Measurements from ENCODE around the gene CDK9.

CDK9 gene

GRCh38 chr9:127803507-127804352 lies 17.9 kb downstream of the CDK9 start:
- DNase-seq (ENCODE audit: low spot score), result peak; percentile 85

DNA sequence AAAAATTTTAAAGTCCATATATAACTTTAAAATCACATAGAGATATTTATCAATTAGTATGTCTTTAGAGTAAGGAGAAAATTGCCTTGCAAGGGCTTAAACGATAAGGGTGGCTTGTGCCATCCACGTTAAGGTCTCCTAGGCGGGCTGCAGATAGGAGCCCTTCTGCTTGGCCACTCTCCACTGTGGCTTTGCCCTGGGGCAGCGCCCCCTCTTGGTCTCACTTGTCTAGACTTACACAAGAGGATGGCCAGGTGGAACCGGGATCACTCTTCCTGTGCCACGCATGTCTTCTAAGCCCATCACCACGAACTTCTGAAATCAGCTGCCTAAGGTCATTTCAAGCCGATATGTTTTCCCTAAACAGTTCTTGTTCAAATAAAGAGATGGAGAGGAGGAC lies 19.8 kb downstream of the CDK9 start:
- peak; percentile 30 for DNase-seq (ENCODE audit: low spot score)

DNA sequence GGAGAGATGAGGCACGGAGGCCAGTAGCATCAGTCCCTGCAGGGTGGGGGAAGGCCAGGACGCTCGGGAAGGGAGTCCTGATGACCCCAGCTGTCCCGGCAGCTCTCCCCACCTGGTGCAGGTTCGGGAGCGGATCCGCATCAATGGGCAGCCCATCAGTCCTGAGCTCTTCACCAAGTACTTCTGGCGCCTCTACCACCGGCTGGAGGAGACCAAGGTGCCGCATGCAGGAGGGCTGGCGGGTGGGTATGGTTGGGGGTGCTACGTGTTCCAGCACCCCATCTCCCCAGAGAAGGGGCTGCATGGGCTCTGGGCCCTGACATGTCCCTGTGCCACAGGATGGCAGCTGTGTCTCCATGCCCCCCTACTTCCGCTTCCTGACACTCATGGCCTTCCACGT lies 21.0 kb downstream of the CDK9 start:
- DNase-seq (ENCODE audit: low spot score), result no peak

- DNase-seq (ENCODE audit: low spot score), result no peak
Observed at GRCh38 chr9:127808347-127809001, 22.6 kb downstream of the CDK9 start.

DNA sequence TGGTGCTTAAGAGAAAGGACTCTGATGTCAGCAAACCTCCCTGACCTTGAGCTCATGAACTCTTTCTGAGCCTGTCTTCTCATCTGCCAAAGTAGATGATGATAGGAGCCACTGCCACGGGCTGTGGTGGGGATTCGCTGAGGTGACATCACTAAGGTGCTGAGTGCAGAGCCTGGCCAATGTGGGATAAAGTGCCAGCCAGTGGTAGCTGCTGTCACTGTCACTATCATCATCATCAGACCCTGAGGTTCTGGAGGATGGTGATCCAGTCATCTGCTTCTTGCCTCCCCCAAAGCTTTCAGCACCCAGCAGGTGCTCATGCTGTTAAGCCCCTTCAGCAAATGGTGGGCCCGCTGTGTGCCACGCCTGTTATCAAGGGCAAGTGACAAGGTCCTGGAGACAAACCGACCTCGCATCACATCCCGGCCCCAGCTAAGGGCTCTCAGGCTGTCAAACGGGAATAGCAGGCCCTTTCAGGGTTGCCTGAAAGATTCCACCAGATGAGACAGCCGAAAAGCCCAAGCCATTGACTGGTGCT lies 23.2 kb downstream of the CDK9 start:
- DNase-seq (ENCODE audit: low spot score), result no peak

GRCh38 chr9:127809540-127810377 lies 23.9 kb downstream of the CDK9 start:
- DNase-seq (ENCODE audit: low spot score), result peak; percentile 27

- no peak for DNase-seq (ENCODE audit: low spot score)
Observed at GRCh38 chr9:127810378-127811187, 24.7 kb downstream of the CDK9 start.

GRCh38 chr9:127812011-127812410 lies 26.2 kb downstream of the CDK9 start:
- no peak for DNase-seq (ENCODE audit: low spot score)

- DNase-seq (ENCODE audit: low spot score), result no peak
Observed at GRCh38 chr9:127812936-127813675, 27.3 kb downstream of the CDK9 start.

DNA sequence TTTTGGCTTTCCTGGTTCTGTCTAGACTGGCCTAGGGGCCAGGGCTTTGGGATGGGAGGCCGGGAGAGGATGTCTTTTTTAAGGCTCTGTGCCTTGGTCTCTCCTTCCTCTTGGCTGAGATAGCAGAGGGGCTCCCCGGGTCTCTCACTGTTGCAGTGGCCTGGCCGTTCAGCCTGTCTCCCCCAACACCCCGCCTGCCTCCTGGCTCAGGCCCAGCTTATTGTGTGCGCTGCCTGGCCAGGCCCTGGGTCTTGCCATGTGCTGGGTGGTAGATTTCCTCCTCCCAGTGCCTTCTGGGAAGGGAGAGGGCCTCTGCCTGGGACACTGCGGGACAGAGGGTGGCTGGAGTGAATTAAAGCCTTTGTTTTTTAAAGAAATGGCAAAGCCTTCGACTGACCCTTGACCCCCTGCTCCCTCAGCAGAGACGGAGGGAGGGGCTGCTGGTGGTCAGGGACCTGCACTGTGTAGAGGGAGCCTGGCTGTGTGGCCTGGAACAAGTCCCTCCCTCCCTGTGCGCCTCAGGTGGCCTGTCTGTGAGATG lies 27.9 kb downstream of the CDK9 start:
- DNase-seq (ENCODE audit: low spot score), result no peak

DNA sequence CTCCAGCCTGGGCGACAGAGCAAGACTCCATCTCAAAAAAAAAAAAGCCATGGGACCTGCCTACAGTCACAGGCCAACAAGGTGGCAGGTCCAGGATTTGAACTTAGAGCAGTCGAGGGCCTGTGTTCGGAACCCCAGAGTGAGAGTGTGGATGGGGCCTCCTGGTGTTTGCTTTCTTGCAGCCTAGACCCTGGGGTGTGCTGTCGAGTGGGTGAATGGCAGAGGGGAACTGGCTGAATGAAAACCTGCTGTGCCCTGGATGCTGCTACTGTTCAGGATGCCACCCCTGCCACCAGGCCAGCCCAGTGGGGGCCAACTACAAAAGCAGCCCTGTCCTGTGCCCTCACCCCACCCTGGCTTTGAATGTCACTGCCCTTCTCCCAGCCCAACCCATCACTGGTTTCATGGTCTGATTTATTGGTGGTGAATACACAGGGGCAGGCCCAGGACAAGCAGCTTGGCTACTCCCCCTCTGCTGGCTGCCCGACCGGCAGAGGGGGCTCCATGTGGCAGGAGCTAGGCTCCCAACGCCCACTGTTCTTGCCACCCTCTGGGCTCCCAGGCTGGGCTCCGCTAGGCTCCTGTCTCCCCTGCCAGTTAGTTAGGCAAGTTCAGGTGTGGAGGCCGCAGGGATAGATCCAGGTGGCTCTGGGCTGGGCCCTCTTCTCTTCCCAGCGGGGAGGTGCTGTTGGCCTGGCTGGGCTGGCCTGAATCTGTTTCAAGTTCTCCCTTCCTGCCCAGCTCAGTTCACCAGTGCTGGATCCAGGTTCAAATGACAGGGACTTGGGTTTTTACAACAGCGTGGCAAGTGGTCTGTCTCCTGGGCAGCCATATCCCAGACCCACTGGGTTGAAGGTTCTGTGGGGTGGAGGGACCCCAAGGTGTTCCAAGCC lies 29.0 kb downstream of the CDK9 start:
- DNase-seq (ENCODE audit: low spot score), result no peak

DNA sequence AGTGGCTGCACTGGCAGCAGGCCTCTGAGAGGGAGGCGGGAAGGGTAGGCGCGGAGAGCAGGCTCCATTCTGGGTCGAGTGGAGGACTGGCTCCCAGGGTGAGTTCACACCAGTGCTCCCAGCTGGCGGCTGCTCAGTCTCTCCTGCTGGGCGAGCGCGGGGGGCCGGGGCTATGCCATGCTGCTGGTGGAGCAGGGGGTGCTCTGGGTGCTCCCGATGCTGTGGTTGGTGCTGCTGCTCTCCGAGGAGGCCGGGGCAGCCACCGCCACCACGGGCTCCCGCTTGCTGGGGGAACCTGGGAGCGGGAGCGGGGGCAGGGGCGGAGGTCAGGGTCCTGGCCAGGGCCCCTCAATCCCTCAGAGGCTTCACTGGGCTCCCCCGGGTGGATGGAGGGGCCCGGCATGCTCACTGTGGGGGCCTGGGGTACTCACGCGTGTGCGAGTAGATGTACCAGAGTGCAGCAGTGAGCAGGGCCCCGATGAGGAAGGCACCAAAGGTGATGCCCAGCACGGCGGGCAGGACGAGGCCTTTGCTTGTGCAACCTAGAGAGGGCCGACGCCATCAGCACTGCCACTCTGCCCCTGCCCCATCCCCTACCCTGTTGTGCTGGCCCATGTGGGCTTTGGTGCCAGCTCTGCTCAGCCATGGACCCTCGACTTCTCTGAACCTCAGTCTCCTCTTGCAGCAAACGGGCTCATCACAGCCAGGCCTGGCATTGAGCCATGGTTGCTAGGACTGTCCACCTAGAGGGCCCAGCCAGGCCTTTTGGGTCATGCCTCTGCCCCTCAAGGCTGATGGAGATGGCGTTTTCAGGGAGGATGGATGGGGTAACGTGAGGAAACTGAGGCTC lies 29.9 kb downstream of the CDK9 start:
- DNase-seq (ENCODE audit: low spot score), result no peak

GRCh38 chr9:127816362-127816725 lies 30.5 kb downstream of the CDK9 start:
- DNase-seq (ENCODE audit: low spot score), result no peak

DNA sequence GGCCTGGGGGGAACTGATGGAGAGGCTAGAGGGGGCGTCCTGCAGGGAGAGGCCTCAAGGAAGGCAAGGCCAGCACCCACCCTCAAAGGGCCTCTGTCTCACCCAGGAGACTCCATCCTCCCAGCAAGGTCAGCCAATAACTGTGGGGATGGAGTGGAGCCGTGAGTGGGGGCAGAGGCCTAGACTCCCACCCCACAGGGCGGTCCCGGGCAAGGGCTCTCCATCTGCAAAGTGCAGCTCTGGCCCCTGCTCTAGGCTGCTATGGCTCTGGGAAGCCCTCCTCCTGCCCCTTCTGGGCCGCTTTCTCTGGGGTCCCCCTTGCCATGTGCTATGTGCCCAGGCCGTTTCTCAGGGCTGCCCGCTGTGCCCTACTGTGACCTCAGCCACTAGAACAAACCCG lies 30.9 kb downstream of the CDK9 start:
- DNase-seq (ENCODE audit: low spot score), result no peak

DNA sequence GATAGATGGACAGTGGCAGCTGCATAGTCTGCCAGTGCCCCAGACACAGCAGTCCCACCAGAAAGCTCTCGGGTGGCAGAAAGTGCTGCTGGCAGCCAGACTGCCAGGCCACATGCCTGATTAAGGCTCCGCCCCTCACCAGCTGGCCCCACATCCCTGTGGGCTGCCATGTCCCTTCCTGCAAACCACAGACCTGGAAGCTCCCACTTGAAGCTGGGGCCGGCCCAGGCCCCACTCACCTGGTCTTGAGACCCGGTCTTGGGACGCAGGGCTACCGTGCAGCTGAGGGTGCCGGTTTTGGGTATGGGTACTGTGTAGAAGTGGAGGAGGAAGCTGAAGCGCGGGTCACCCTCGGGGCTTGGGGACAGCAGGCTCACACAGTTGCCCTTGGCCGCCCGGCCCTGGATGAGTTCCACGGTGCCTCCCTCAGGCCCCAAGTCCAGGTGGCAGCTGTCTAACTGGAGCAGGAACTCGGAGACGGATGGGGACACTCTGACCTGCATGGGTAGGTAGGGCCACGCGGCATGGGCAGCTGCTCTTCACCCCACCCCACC lies 32.1 kb downstream of the CDK9 start:
- DNase-seq (ENCODE audit: low spot score), result no peak

DNA sequence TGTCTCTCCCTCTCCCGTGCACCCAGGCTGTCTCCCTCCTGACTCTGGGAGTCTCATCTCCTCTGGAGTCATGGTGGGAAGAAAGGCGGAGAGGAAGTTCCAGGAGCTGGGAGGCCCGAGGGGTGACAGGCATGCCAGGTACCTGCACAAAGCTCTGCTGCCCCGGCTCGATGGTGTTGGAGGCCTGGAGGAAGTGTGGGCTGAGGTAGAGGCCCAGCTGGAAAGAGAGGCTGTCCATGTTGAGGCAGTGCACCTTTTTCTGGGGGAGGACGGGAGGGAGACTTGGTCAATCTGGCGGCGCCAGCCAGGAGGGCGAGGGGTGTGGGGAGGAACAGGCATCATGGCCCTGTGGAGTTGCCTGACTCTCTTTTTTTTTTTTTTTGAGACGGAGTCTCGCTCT lies 32.7 kb downstream of the CDK9 start:
- DNase-seq (ENCODE audit: low spot score), result no peak

GRCh38 chr9:127822108-127822507 lies 36.3 kb downstream of the CDK9 start:
- DNase-seq (ENCODE audit: low spot score), result no peak

DNA sequence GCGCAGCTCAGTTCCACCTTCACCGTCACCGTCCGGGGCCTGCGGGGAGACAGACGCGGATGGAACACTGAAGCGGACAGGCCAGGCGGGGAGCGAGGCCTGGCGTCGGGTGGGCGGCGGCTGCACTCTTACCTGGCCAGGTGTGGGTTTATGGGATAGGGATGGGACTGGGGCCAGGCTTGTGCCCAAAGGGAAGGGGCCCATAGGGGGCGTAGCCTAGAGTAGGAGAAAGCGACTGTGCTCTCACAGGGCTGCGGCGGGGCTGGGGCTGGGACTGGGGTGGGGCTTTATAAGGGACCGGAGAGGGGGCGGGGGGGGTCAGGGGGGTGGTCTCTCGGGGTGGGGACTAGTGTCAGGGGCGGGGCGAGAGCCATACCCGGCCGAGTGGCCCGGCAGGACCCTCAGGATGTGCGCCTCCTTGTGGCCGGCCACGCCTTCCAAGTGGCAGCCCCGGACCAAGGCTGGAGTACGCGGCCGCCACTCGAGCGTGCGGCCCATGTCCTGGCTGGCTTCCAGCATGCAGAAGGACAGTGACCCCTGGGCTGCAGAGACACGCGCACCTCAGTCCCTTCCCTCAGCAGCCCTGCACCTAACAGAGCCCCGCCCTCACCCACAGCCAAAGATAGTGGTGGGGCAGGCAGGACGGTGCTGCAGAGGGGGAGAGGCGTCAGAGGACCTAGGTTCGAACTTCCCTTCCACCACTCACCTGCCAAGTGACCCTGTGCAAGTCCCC lies 39.7 kb downstream of the CDK9 start:
- DNase-seq (ENCODE audit: low spot score), result peak; percentile 36
